Hindlimb muscle (tissue), 1 donor: ENCODE results near the gene ZNF337. TPM values are rescaled to one million over a fixed set of nuclear protein-coding genes. Genes with fewer than 3 reads are reported as not detected.

Source experiments
- DNase-seq: peaks from one replicate; pipeline ENCODE4 v3.0.0-alpha.2; 2013
- polyA plus RNA-seq: library from polyadenylated mRNA; unstranded; fragments of 120-200 nt; gene quantifications from one replicate; pipeline ENCODE4 v1.2.1, GENCODE V29; 2013; ENCODE audit not compliant: insufficient read length

ZNF337 gene
- polyA plus RNA-seq, 1 donor = 26.0 TPM

GRCh38 chr20:25626779-25627178 is 69.9 kb downstream of the ZNF337 start:
- no peak for DNase-seq

- no peak for DNase-seq
These were observed 72.1 kb downstream of the ZNF337 start for GRCh38 chr20:25624500-25624939.

Other genes with a start within 250 kb of the ZNF337 start
- gene NINL, start 111.3 kb downstream of the ZNF337 start, polyA plus RNA-seq = 19.4 TPM
- gene NANP, start 72.8 kb downstream of the ZNF337 start, polyA plus RNA-seq = 2.4 TPM